ENCODE measurements around the gene BAG1.

DNA sequence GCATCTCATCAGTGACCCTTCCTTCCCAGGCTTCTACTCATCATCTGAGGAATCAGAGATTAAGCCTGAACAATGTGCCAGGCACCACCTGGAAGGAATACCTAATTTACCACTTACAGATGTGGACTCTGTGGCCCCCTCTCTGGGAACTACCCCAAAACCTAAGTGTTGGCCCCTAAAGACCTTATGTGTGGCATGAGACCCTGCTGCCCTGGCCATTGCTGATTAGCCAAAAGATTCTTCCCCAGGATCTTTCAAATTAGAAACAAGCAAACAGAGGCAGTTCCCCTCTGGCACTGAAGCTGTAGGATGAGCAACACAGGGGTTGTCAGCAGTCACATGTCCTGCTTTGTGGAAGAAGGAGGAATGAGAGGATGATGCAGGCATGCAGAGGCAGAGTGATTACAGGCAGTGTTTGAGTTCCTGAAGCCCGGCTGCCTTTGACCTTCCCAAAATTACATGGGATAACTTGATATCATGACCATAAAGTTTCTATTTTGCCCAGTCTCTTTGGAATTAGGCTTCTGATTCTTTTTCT lies 14.0 kb downstream of the BAG1 start:
- TF ChIP-seq, protein P1, sequence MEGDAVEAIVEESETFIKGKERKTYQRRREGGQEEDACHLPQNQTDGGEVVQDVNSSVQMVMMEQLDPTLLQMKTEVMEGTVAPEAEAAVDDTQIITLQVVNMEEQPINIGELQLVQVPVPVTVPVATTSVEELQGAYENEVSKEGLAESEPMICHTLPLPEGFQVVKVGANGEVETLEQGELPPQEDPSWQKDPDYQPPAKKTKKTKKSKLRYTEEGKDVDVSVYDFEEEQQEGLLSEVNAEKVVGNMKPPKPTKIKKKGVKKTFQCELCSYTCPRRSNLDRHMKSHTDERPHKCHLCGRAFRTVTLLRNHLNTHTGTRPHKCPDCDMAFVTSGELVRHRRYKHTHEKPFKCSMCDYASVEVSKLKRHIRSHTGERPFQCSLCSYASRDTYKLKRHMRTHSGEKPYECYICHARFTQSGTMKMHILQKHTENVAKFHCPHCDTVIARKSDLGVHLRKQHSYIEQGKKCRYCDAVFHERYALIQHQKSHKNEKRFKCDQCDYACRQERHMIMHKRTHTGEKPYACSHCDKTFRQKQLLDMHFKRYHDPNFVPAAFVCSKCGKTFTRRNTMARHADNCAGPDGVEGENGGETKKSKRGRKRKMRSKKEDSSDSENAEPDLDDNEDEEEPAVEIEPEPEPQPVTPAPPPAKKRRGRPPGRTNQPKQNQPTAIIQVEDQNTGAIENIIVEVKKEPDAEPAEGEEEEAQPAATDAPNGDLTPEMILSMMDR (IDR thresholded peaks at IDR 0.05; ENCODE audit: low read depth, low read length, missing input control) = no peak
- TF ChIP-seq JUND (IDR thresholded peaks at IDR 0.05) (no peak), REST (IDR thresholded peaks at IDR 0.05) (no peak), FOXA1 (IDR thresholded peaks at IDR 0.05) (no peak), TAF1 (conservative IDR thresholded peaks at IDR 0.05) (no peak), RAD21 (IDR thresholded peaks at IDR 0.05) (no peak), SP1 (IDR thresholded peaks at IDR 0.05) (no peak), GABPA (IDR thresholded peaks at IDR 0.05 in 1 of 2, conservative IDR thresholded peaks at IDR 0.05 in 1 of 2) (no peak), YY1 (IDR thresholded peaks at IDR 0.05) (no peak), RXRA (IDR thresholded peaks at IDR 0.05) (no peak), NR2F2 (IDR thresholded peaks at IDR 0.05) (no peak)
- TF ChIP-seq, protein P2, sequence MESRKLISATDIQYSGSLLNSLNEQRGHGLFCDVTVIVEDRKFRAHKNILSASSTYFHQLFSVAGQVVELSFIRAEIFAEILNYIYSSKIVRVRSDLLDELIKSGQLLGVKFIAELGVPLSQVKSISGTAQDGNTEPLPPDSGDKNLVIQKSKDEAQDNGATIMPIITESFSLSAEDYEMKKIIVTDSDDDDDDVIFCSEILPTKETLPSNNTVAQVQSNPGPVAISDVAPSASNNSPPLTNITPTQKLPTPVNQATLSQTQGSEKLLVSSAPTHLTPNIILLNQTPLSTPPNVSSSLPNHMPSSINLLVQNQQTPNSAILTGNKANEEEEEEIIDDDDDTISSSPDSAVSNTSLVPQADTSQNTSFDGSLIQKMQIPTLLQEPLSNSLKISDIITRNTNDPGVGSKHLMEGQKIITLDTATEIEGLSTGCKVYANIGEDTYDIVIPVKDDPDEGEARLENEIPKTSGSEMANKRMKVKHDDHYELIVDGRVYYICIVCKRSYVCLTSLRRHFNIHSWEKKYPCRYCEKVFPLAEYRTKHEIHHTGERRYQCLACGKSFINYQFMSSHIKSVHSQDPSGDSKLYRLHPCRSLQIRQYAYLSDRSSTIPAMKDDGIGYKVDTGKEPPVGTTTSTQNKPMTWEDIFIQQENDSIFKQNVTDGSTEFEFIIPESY (IDR thresholded peaks at IDR 0.05) = no peak
- TF ChIP-seq, protein P3, sequence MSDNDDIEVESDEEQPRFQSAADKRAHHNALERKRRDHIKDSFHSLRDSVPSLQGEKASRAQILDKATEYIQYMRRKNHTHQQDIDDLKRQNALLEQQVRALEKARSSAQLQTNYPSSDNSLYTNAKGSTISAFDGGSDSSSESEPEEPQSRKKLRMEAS (IDR thresholded peaks at IDR 0.05) = no peak
- TF ChIP-seq, protein P4, sequence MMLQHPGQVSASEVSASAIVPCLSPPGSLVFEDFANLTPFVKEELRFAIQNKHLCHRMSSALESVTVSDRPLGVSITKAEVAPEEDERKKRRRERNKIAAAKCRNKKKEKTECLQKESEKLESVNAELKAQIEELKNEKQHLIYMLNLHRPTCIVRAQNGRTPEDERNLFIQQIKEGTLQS (IDR thresholded peaks at IDR 0.05) = no peak

Data from liver (tissue), 3 donors.